ENCODE results near the gene DENND5A. TPM values are rescaled to one million over a fixed set of nuclear protein-coding genes. Genes with fewer than 3 reads are reported as not detected.

The DENND5A gene
- total and polyA plus RNA-seq, 2 of the 8 experiments (the other 6 are each of a cell fraction or from before 2014, with no cell fraction given) = 65.7 to 139 TPM

DNA sequence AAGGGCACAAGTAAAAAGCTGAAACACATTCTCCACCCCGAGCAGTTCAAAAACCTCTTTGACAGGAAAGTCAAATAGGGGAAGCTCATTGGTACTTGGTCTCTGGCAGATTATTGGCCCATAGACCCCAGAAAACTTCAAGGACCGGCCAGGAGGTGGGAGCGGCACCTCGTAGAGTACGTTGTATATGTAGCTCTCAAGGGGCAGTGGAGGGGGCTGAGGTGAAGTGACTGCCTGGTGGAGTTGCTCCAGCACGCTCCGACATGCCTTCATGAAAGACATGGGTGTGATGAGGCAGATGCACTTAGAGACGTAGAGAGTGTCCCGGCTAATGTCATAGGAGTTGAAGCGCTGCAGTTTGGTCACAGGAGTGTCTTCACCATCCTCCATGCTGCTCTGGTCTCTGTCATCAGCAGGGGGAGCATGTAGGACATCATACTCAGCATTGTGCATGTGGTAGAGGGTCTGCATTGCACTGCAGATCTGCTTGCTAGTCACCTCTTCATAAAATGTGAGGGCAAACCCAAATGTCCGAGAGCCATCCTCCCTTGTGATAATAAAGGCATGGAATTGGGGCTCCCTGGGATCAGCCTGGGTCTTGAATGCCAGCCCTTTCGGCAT lies 61.3 kb downstream of the DENND5A start:
- Histone ChIP-seq H3K4me1 (replicated peaks in 1 of 4; ENCODE audit: control insufficient read depth in 3 of 4, insufficient read depth in 4 of 4, low read length in 3 of 4) (peaks cover 0 to 2% (median 0%) of the 10 kb centered on the region in 4 experiments; a peak in 1 of 7 replicates), H3K9ac (replicated peaks in 1 of 4; ENCODE audit: extremely low read depth in 1 of 4, low read depth in 3 of 4, low read length in 3 of 4) (no peak overlapping the region), H4K91ac (replicated peaks; ENCODE audit: insufficient read length, low read length) (no peak overlapping the region), H4K8ac (ENCODE audit: extremely low read depth, insufficient read depth, low read length) (no peak overlapping the region), H3K9me3 (ENCODE audit: insufficient read depth in 2 of 2, low read depth in 1 of 2, low read length in 1 of 2) (no peaks in the 10 kb centered on the region), H3K36me3 (ENCODE audit: control insufficient read depth in 2 of 4, insufficient read depth in 4 of 4, low read length in 3 of 4) (peaks cover 3 to 12% (median 6%) of the 10 kb centered on the region in 4 experiments; a peak in 5 of 8 replicates), H3K18ac (ENCODE audit: extremely low read depth, low read length) (no peak overlapping the region), H4K5ac (ENCODE audit: insufficient read length, low read depth, low read length) (no peak overlapping the region), H3K14ac (ENCODE audit: insufficient read length) (no peak overlapping the region), H3K23ac (ENCODE audit: insufficient read length) (no peak overlapping the region), H2BK120ac (replicated peaks; ENCODE audit: low read depth, low read length) (no peak overlapping the region), H3K79me2 (ENCODE audit: control insufficient read depth in 1 of 2, insufficient read depth in 2 of 2, low read length in 2 of 2) (peaks cover 0 to 17% of the 10 kb centered on the region in 2 experiments; a peak in 2 of 4 replicates), H3K79me1 (ENCODE audit: low read depth, low read length) (no peaks in the 10 kb centered on the region), H2BK15ac (ENCODE audit: low read length) (no peak overlapping the region), H3K23me2 (ENCODE audit: low read depth, low read length) (no peaks in the 10 kb centered on the region), H3K27ac (ENCODE audit: low read depth, low read length) (no peak overlapping the region), H3K56ac (replicated peaks; ENCODE audit: insufficient read length, low read depth, low read length) (no peak overlapping the region), H3K27me3 (replicated peaks in 1 of 4; ENCODE audit: control insufficient read depth in 3 of 4, extremely low read depth in 1 of 4, insufficient read depth in 3 of 4, low read length in 3 of 4) (no peaks in the 10 kb centered on the region), H3K4me3 (ENCODE audit: extremely low read depth in 1 of 4, insufficient read depth in 2 of 4, low read depth in 3 of 4, low read length in 4 of 4) (no peak overlapping the region), H3K4me2 (ENCODE audit: insufficient read depth in 1 of 2, low read depth in 2 of 2, low read length in 2 of 2) (no peak overlapping the region), H2AK5ac (ENCODE audit: low read depth, low read length) (no peak overlapping the region), H2BK5ac (ENCODE audit: low read depth, low read length) (peak overlapping the region; percentile 57; the same call in 1 of the 2 replicates), H2AFZ (ENCODE audit: low read length) (no peak overlapping the region), H3K4ac (replicated peaks; ENCODE audit: insufficient read length, low read depth, low read length) (no peak overlapping the region), H2BK20ac (ENCODE audit: low read length) (no peak overlapping the region), H2BK12ac (ENCODE audit: low read depth, low read length) (no peak overlapping the region), H4K20me1 (replicated peaks in 1 of 2; ENCODE audit: control insufficient read depth in 1 of 2, insufficient read depth in 2 of 2, low read length in 2 of 2) (peaks cover 0 to 3% of the 10 kb centered on the region in 2 experiments)
- ChIA-PET POLR2A (ENCODE audit: partially characterized antibody) (interaction anchor here (0.9 to 1.4 kb wide), 3 partner anchors 12 to 257 kb away, joined by 3 to 4 read pairs (median 3); partner anchors contain the start of gene ZNF143), CTCF (ENCODE audit: partially characterized antibody) (interaction anchor here (0.6 to 1.8 kb wide), 13 partner anchors 10 to 303 kb away, joined by 3 to 6 read pairs (median 3); no protein-coding TSS in a partner anchor)
- 91% methylated on average over 12 of the region's 12 CpGs; no CpG with 5 or more reads in 1 of the 2 experiments for WGBS, 2 experiments (ENCODE audit: extremely low coverage in 1 of 2, insufficient coverage in 1 of 2, insufficient read length in 1 of 2, insufficient replicate concordance in 2 of 2, low coverage in 1 of 2, low lambda C conversion rate in 2 of 2, missing lambda C conversion rate in 1 of 2)
- DNase-seq (ENCODE audit: low read depth in 1 of 2, low spot score in 2 of 2) (no peak), FAIRE-seq (peak; percentile 39)
- no peak for TF ChIP-seq PHF8 (conservative IDR thresholded peaks at IDR 0.05; ENCODE audit: low read depth, low read length)
- no peak for TF ChIP-seq CHD2 (IDR thresholded peaks at IDR 0.05; ENCODE audit: low read length)
- peak; percentile 52 to 63 for TF ChIP-seq RAD21 (IDR thresholded peaks at IDR 0.05 in 1 of 2, conservative IDR thresholded peaks at IDR 0.05 in 1 of 2; ENCODE audit: low read depth in 2 of 2, low read length in 2 of 2)
- TF ChIP-seq KDM5A (IDR thresholded peaks at IDR 0.05; ENCODE audit: low read length) = no peak
- TF ChIP-seq RBBP5 (IDR thresholded peaks at IDR 0.05; ENCODE audit: borderline replicate concordance, low read depth, low read length) = no peak
- TF ChIP-seq CTBP2 (IDR thresholded peaks at IDR 0.05; ENCODE audit: borderline replicate concordance, insufficient read depth, insufficient read length, low read length) = no peak
- TF ChIP-seq EP300 (IDR thresholded peaks at IDR 0.05; ENCODE audit: borderline replicate concordance in 1 of 2, low read depth in 2 of 2, low read length in 2 of 2) = no peak
- no peak for TF ChIP-seq NRF1 (IDR thresholded peaks at IDR 0.05; ENCODE audit: low read depth, low read length)
- no peak for TF ChIP-seq RXRA (IDR thresholded peaks at IDR 0.05; ENCODE audit: insufficient read depth, low read depth, low read length)
- no peak for TF ChIP-seq E2F6 (IDR thresholded peaks at IDR 0.05)
- no peak for TF ChIP-seq ZNF274 (IDR thresholded peaks at IDR 0.05; ENCODE audit: borderline replicate concordance, extremely low read depth, low read length)

All from H1 (cell line).